ENCODE data around the gene ARHGAP26.

DNA sequence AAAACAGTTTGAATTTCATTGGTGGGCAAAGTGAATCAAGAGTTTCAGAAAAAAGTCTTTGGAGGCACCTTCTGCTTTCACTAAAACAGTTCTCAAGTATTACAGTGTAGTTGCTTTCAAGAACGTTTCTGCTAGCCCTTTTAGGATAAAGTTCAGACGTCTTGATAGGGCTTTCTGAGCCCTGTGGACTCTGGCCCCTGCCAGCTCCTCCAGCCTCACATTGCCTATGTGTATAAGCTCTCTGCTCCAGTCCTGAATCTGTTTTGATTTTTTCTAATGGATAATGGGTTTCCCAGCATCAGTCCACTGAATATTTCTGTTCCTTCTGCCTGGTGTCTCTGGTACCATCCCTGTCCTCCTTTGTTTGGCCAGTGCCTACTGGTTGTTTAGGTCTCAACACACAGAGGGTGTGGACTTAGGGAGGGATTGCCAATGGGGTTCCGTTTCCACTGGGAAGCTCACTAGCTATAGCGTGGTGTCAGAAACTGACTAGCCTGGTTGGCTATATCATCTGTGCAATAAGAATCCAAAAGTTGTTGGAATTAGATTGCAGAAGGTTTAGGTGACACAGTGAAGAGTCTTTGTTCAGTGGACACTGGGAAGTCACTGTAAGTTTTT, 26.4 kb downstream of the ARHGAP26 start:
- TF ChIP-seq, protein P1, sequence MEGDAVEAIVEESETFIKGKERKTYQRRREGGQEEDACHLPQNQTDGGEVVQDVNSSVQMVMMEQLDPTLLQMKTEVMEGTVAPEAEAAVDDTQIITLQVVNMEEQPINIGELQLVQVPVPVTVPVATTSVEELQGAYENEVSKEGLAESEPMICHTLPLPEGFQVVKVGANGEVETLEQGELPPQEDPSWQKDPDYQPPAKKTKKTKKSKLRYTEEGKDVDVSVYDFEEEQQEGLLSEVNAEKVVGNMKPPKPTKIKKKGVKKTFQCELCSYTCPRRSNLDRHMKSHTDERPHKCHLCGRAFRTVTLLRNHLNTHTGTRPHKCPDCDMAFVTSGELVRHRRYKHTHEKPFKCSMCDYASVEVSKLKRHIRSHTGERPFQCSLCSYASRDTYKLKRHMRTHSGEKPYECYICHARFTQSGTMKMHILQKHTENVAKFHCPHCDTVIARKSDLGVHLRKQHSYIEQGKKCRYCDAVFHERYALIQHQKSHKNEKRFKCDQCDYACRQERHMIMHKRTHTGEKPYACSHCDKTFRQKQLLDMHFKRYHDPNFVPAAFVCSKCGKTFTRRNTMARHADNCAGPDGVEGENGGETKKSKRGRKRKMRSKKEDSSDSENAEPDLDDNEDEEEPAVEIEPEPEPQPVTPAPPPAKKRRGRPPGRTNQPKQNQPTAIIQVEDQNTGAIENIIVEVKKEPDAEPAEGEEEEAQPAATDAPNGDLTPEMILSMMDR (IDR thresholded peaks at IDR 0.05; ENCODE audit: low read length), result no peak
- TF ChIP-seq EZH2 (IDR thresholded peaks at IDR 0.05; ENCODE audit: borderline replicate concordance, low read length), result no peak
